Fibroblast of skin of right quadriceps (primary cell): Measurements from ENCODE around the gene GNAZ.

ENCODE experiments used
- DNase-seq: peaks from one replicate; pipeline ENCODE4 v3.0.0-alpha.2; 2013

Gene GNAZ

GRCh38 chr22:23161029-23161428 lies 90.7 kb downstream of the GNAZ start:
- no peak for DNase-seq

GRCh38 chr22:23161574-23161973 lies 91.3 kb downstream of the GNAZ start:
- no peak for DNase-seq

- DNase-seq = no peak
These were observed 93.3 kb downstream of the GNAZ start for GRCh38 chr22:23163665-23164064.

- DNase-seq = no peak
These were observed 93.8 kb downstream of the GNAZ start for GRCh38 chr22:23164091-23164490.

GRCh38 chr22:23166042-23166831 lies 95.9 kb downstream of the GNAZ start:
- no peak for DNase-seq

- DNase-seq = no peak
These were observed 96.7 kb downstream of the GNAZ start for GRCh38 chr22:23166841-23167616.

GRCh38 chr22:23168391-23169042 lies 98.2 kb downstream of the GNAZ start:
- no peak for DNase-seq

- DNase-seq = no peak
These were observed 98.7 kb downstream of the GNAZ start for GRCh38 chr22:23169043-23169406.
